ENCODE data around the gene RAMACL. TPM values are rescaled to one million over a fixed set of nuclear protein-coding genes. Genes with fewer than 3 reads are reported as not detected.

RAMACL gene
- total RNA-seq, 1 experiment from 2014 or later = 2.2 TPM

DNA sequence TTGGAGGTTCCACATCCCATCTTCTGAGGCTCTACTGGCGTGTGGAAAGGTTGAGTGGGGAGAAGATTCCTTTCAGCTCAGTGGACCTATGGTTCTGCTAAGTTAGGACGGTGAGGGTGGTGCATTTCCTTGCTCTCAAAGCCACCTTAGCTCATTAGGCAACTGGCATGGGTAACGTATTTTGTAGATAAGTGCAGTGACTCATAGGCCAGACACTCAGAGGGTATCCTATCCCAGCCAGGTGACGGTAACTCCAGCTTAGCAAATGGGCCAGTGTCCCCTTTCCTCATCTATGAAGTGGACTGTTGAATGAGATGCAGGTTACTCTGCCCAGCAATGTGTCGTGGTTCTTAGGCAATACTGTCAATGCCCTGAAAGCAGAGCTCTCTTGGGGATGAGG is 36.8 kb upstream of the RAMACL start:
- Mint-ChIP-seq H3K36me3 (ENCODE audit: insufficient read depth, unreplicated experiment) (peaks cover 36% of the 10 kb centered on the region), H3K4me3 (ENCODE audit: low read depth, unreplicated experiment) (peak overlapping the region; percentile 42)
- CTCF ChIA-PET = interaction anchor here (1.1 to 1.3 kb wide), 4 partner anchors 39 to 151 kb away, joined by 3 to 7 read pairs (median 4); no protein-coding TSS in a partner anchor

DNA sequence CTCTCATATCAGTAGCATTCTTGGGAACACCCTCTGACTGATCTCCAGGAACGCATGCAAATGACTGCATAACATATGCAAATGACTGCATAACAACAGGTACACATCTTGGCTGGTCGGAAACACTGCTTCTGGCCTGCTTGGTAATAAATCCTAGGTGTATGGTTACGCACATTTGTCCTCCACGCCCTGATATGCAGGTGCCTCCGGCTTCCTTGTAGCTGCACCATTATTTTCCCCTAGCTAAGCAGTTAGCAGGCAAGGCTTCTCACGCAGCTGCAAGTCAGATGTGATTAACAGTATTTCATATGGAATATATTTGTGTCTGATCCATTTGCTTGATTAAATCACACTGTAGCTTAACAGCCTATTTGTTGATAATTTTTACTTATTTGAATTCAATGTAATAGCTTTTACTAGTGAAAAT is 34.6 kb upstream of the RAMACL start:
- CTCF ChIA-PET = interaction anchor here (0.6 kb wide), 1 partner anchor 320 kb away, joined by 3 read pairs; no protein-coding TSS in a partner anchor
- H3K4me1 Mint-ChIP-seq (ENCODE audit: low read depth, unreplicated experiment) = peaks cover 58% of the 10 kb centered on the region
- no peak for TF ChIP-seq CTCF (IDR thresholded peaks at IDR 0.05; ENCODE audit: unreplicated experiment)
- H3K27me3 Mint-ChIP-seq (ENCODE audit: unreplicated experiment) = no peaks in the 10 kb centered on the region
- H3K36me3 Mint-ChIP-seq (ENCODE audit: insufficient read depth, unreplicated experiment) = peaks cover 24% of the 10 kb centered on the region
- BruUV-seq (replicated peaks) = no TSS peak
- H3K27ac Mint-ChIP-seq (ENCODE audit: unreplicated experiment) = no peak overlapping the region
- intact Hi-C loops (cut with micrococcal nuclease; ENCODE audit: unreplicated experiment) = loop anchor here (10.0 kb wide), 1 partner anchor 346 kb away; no protein-coding TSS in a partner anchor
- H3K9me3 Mint-ChIP-seq (ENCODE audit: low read depth, unreplicated experiment) = no peaks in the 10 kb centered on the region
- peak; percentile 27 for DNase-seq
- H3K4me3 Mint-ChIP-seq (ENCODE audit: low read depth, unreplicated experiment) = no peak overlapping the region

More for the DNA sequence above, 36.8 kb upstream of the RAMACL start:
- BruUV-seq (replicated peaks) = no TSS peak
- peak overlapping the region; percentile 8 for H3K27ac Mint-ChIP-seq (ENCODE audit: unreplicated experiment)
- intact Hi-C loops (cut with micrococcal nuclease; ENCODE audit: unreplicated experiment) = loop anchor here (2.0 to 10.0 kb wide), 2 partner anchors 113 to 349 kb away; no protein-coding TSS in a partner anchor
- peaks cover 63% of the 10 kb centered on the region for H3K4me1 Mint-ChIP-seq (ENCODE audit: low read depth, unreplicated experiment)
- TF ChIP-seq CTCF (IDR thresholded peaks at IDR 0.05; ENCODE audit: unreplicated experiment) = no peak
- DNase-seq = peak; percentile 66
- no peaks in the 10 kb centered on the region for H3K9me3 Mint-ChIP-seq (ENCODE audit: low read depth, unreplicated experiment)
- no peaks in the 10 kb centered on the region for H3K27me3 Mint-ChIP-seq (ENCODE audit: unreplicated experiment)

GRCh38 chr6:166620478-166621113 is 34.1 kb upstream of the RAMACL start:
- Mint-ChIP-seq H3K27ac (ENCODE audit: unreplicated experiment) (no peak overlapping the region), H3K4me3 (ENCODE audit: low read depth, unreplicated experiment) (no peak overlapping the region), H3K36me3 (ENCODE audit: insufficient read depth, unreplicated experiment) (peaks cover 18% of the 10 kb centered on the region), H3K4me1 (ENCODE audit: low read depth, unreplicated experiment) (peaks cover 53% of the 10 kb centered on the region), H3K27me3 (ENCODE audit: unreplicated experiment) (no peaks in the 10 kb centered on the region), H3K9me3 (ENCODE audit: low read depth, unreplicated experiment) (no peaks in the 10 kb centered on the region)
- no TSS peak for BruUV-seq (replicated peaks)
- CTCF ChIA-PET = no interaction called here
- no peak for TF ChIP-seq CTCF (IDR thresholded peaks at IDR 0.05; ENCODE audit: unreplicated experiment)
- intact Hi-C loops (cut with micrococcal nuclease; ENCODE audit: unreplicated experiment) = loop anchor here (10.0 kb wide), 1 partner anchor 346 kb away; no protein-coding TSS in a partner anchor
- no peak for DNase-seq

DNA sequence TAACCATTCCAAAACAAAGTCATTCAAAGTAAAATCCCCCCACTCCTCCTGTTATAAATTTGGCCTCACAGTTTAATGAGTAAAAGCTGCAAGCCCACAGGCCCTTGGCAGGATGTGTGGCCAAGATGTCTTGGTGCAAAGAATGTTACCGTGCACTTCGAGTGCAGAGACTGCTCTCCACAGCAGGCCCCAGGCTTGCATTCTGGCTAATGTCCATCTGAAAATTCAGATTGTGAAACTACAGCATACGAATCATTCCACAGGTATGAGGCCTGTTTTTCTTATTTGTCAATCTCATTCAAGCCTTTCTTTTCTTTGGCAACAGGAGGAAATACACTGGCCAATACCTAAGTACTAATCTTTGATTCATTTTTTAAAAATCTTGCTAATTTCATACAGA is 33.4 kb upstream of the RAMACL start:
- Mint-ChIP-seq H3K4me3 (ENCODE audit: low read depth, unreplicated experiment) (no peak overlapping the region), H3K4me1 (ENCODE audit: low read depth, unreplicated experiment) (peaks cover 52% of the 10 kb centered on the region), H3K36me3 (ENCODE audit: insufficient read depth, unreplicated experiment) (peaks cover 18% of the 10 kb centered on the region), H3K27ac (ENCODE audit: unreplicated experiment) (no peak overlapping the region), H3K9me3 (ENCODE audit: low read depth, unreplicated experiment) (no peaks in the 10 kb centered on the region), H3K27me3 (ENCODE audit: unreplicated experiment) (no peaks in the 10 kb centered on the region)
- no TSS peak for BruUV-seq (replicated peaks)
- intact Hi-C loops (cut with micrococcal nuclease; ENCODE audit: unreplicated experiment) = loop anchor here (10.0 kb wide), 1 partner anchor 345 kb away; no protein-coding TSS in a partner anchor
- CTCF ChIA-PET = no interaction called here
- DNase-seq = peak; percentile 43
- no peak for TF ChIP-seq CTCF (IDR thresholded peaks at IDR 0.05; ENCODE audit: unreplicated experiment)

Measured in Calu3 (cell line).